GM12864 (cell line): ENCODE results near the gene MYO16.

Source experiments
- DNase-seq: peaks from one replicate; pipeline ENCODE4 v3.0.0-alpha.2; 2011; ENCODE audit warnings: low read depth
- H3K4me3 ChIP-seq: 2 replicates; pipeline ENCODE4 v1.5.1; 2011; ENCODE audit warnings: mild to moderate bottlenecking, low read depth, low read length, control low read depth
- CTCF ChIP-seq: IDR thresholded peaks from 2 replicates; pipeline ENCODE4 v1.5.1; 2011; ENCODE audit warnings: low read depth, mild to moderate bottlenecking, moderate library complexity, low read length, control low read depth, inconsistent platforms; ENCODE audit errors: missing control alignments

The MYO16 gene

DNA sequence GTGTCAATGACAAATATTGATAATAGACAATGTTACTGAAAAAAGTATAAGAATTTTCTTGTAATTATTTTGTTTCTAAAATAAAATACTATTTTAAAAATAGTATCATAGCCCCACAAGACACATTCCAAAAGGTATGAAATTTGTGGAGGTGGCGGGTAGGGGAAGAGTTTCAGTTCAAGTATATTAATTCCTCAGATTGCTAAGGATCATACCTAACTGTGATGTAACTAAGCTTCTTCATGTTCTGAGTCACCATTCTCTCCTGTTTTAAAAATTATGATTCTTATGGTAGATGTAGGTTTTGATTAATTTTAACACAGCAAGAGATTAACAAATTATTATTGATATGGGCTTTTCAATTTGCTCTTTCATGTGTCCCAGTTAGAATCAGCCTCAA is 61.3 kb downstream of the MYO16 start:
- no peak overlapping the region for H3K4me3 ChIP-seq
- DNase-seq, result no peak
- no peak for TF ChIP-seq CTCF

DNA sequence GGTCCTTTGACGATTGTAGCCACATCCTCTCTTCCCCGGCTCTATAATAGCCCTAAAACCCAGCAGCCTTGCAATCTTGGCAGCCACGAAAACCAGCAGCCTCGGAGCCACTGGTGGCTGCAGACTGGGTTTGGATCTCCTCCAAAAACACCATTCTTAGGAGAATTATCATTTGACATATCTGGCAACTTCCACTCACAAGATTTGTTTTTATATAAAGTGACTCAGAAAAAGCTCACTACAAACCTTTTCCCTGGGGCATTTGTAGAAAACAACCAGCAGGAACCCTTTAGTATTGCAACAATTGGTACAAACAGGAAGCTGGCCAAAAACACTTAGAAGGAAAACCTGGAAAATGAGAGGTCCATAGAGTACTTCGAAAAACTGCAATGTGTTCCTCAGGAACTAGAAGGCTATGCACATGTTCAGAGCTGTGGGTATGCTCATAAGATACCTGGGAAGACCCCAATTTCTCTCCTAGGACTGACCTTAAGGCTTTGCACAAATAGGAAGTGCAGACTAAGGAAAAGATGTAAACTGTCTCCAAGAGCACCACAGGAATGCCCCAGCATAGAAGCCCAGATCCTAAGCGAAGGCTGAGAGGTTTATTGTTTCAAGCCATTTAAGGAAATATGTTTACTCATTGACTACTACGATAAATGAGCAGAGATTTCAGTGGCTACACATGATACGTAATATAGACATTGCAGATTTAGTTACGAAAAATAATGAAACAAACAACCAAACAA is 71.2 kb downstream of the MYO16 start:
- no peak for TF ChIP-seq CTCF
- H3K4me3 ChIP-seq, result no peak overlapping the region
- no peak for DNase-seq

GRCh38 chr13:108702171-108702570 is 72.8 kb downstream of the MYO16 start:
- no peak overlapping the region for H3K4me3 ChIP-seq
- no peak for TF ChIP-seq CTCF
- DNase-seq, result no peak

GRCh38 chr13:108705031-108705430 is 75.6 kb downstream of the MYO16 start:
- no peak overlapping the region for H3K4me3 ChIP-seq
- no peak for DNase-seq
- no peak for TF ChIP-seq CTCF

- no peak for TF ChIP-seq CTCF
- H3K4me3 ChIP-seq, result no peak overlapping the region
- DNase-seq, result no peak
Observed at GRCh38 chr13:108707584-108707983, 78.2 kb downstream of the MYO16 start.

DNA sequence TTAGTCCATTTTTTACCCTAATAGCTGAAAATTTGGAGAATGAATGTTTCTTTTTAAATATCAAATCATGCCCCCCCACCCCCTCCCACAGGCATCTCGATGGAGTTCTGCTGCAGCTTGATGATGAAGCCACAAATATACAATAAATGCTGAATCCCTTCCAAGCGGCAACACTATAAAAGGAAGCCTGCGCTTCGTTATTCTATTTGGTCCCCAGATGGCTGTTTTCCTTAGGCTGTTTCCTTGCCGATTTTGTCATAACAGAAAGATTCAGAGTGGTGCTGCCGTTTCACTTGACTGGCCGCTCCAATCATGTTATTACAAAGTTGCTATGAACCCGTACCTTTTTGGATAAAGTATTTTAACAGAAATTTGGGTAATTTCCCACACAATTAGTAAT is 79.5 kb downstream of the MYO16 start:
- H3K4me3 ChIP-seq, result no peak overlapping the region
- TF ChIP-seq CTCF, result no peak
- no peak for DNase-seq

GRCh38 chr13:108711386-108711785 is 82.0 kb downstream of the MYO16 start:
- no peak for DNase-seq
- no peak for TF ChIP-seq CTCF
- H3K4me3 ChIP-seq, result no peak overlapping the region
